HepG2 (cell line): ENCODE measurements around the gene CELF5. TPM values are rescaled to one million over a fixed set of nuclear protein-coding genes. Genes with fewer than 3 reads are reported as not detected.

Experiments
- CREB1 ChIP-seq, 2 experiments: fragments of 450-650 bp in 1 of 2; IDR thresholded peaks; 2 replicates each; pipeline ENCODE4 v1.6.1; 2016 to 2017; ENCODE audit warnings: control low read depth in 1 of 2, mild to moderate bottlenecking in 1 of 2, missing compliant biosample characterization in 1 of 2, missing genetic modification characterization in 1 of 2
- DMTF1 ChIP-seq: sonication (generic); formaldehyde crosslinking; IDR thresholded peaks from 2 replicates; pipeline ENCODE4 v1.4.0; 2020; ENCODE audit warnings: mild to moderate bottlenecking, missing genetic modification reagents
- HMGXB3 ChIP-seq: sonication (generic); formaldehyde crosslinking; IDR thresholded peaks from 2 replicates; pipeline ENCODE4 v1.4.0; 2020; ENCODE audit warnings: missing genetic modification reagents, borderline replicate concordance
- IRF2 ChIP-seq: IDR thresholded peaks from 2 replicates; pipeline ENCODE4 v1.6.1; 2018; ENCODE audit warnings: missing genetic modification reagents, missing compliant biosample characterization
- NR3C1 ChIP-seq: sonication (generic); formaldehyde crosslinking; IDR thresholded peaks from 2 replicates; pipeline ENCODE4 v1.4.0; 2020; ENCODE audit warnings: missing genetic modification reagents
- PHF8 ChIP-seq: sonication (generic); formaldehyde crosslinking; IDR thresholded peaks from 2 replicates; pipeline ENCODE4 v1.5.0; 2020; ENCODE audit warnings: missing genetic modification reagents
- SP5 ChIP-seq: IDR thresholded peaks from 2 replicates; pipeline ENCODE4 v1.6.1; 2016; ENCODE audit warnings: low read depth, borderline replicate concordance
- SRF ChIP-seq: IDR thresholded peaks from 2 replicates; pipeline ENCODE4 v1.6.1; 2011; ENCODE audit warnings: mild to moderate bottlenecking, low read depth, low read length, moderate library complexity
- UBTF ChIP-seq: sonication (generic); formaldehyde crosslinking; IDR thresholded peaks from 2 replicates; pipeline ENCODE4 v1.4.0; 2020; ENCODE audit warnings: mild to moderate bottlenecking, missing genetic modification reagents
- ZBTB1 ChIP-seq: sonication (generic); formaldehyde crosslinking; IDR thresholded peaks from 2 replicates; pipeline ENCODE4 v1.4.0; 2020; ENCODE audit warnings: missing genetic modification reagents, borderline replicate concordance
- ZBTB2 ChIP-seq: sonication (generic); formaldehyde crosslinking; IDR thresholded peaks from 2 replicates; pipeline ENCODE4 v1.8.0; 2022; ENCODE audit warnings: low read depth, missing genetic modification reagents
- ZNF124 ChIP-seq: sonication (generic); formaldehyde crosslinking; IDR thresholded peaks from 2 replicates; pipeline ENCODE4 v1.4.0; 2020; ENCODE audit warnings: missing genetic modification reagents
- ZNF276 ChIP-seq: sonication (generic); formaldehyde crosslinking; IDR thresholded peaks from 2 replicates; pipeline ENCODE4 v1.4.0; 2020; ENCODE audit warnings: mild to moderate bottlenecking, low read depth, missing genetic modification reagents
- ZNF619 ChIP-seq: sonication (generic); formaldehyde crosslinking; IDR thresholded peaks from 2 replicates; pipeline ENCODE4 v1.4.0; 2020; ENCODE audit warnings: mild to moderate bottlenecking, missing genetic modification reagents
- ZNF7 ChIP-seq: IDR thresholded peaks from 2 replicates; pipeline ENCODE4 v1.6.1; 2016; ENCODE audit warnings: missing biosample characterization, missing genetic modification reagents
- ZNF766 ChIP-seq: sonication (generic); formaldehyde crosslinking; IDR thresholded peaks from 2 replicates; pipeline ENCODE4 v1.5.0; 2020; ENCODE audit warnings: missing genetic modification reagents, borderline replicate concordance
- polyA plus RNA-seq, 8 experiments: library from polyadenylated mRNA; depleted of rRNA in 3 of 8; stranded (reverse) in 7 of 8; unstranded in 1 of 8; fragments of >200 nt; fragmentation: Illumina TruSeq in 4 of 8; extraction: Trizol in 4 of 8; gene quantifications; 2 replicates each; pipeline versions ENCODE4 v1.2.1 to v1.2.3, GENCODE V29; 2011 to 2016; ENCODE audit warnings: low read depth in 4 of 8, missing spikeins in 1 of 8, mixed read lengths in 1 of 8; ENCODE audit not compliant: insufficient read depth in 1 of 8
- total RNA-seq, 5 experiments: library from RNA; depleted of rRNA; stranded (reverse); fragments of >200 nt; fragmentation: Illumina TruSeq; extraction: Trizol; gene quantifications; 2 replicates each; pipeline ENCODE4 v1.2.3, GENCODE V29; 2016; ENCODE audit warnings: low read depth in 1 of 5

The CELF5 gene
- total and polyA plus RNA-seq, 2 of the 13 experiments (the other 11 are each of a cell fraction or from before 2014, with no cell fraction given) = 0.31 to 0.84 TPM

GRCh38 chr19:3284759-3285646, 60.5 kb downstream of the CELF5 start (continued):
- no peak for TF ChIP-seq HMGXB3 (CRISPR knock-in tag)
- TF ChIP-seq PHF8 (CRISPR knock-in tag) = no peak
- no peak for TF ChIP-seq ZNF7 (CRISPR knock-in tag)
- no peak for TF ChIP-seq NR3C1 (CRISPR knock-in tag)
- no peak for TF ChIP-seq DMTF1 (CRISPR knock-in tag)
- TF ChIP-seq SP5 (CRISPR knock-in tag) = peak; percentile 21; the same call in 1 of the 2 replicates
- TF ChIP-seq ZNF766 (CRISPR knock-in tag) = no peak
- TF ChIP-seq ZBTB2 (CRISPR knock-in tag) = no peak
- no peak for TF ChIP-seq ZNF124 (CRISPR knock-in tag)
- no peak for TF ChIP-seq SRF
- no peak for TF ChIP-seq IRF2 (CRISPR knock-in tag)
- TF ChIP-seq ZNF619 (CRISPR knock-in tag) = no peak
- no peak for TF ChIP-seq ZBTB1 (CRISPR knock-in tag)
- TF ChIP-seq CREB1 (IDR thresholded peaks at IDR 0.05) = no peak; the same call in 1 of the 2 replicates
- TF ChIP-seq CREB1 (CRISPR knock-in tag; IDR thresholded peaks at IDR 0.05) = peak; percentile 32; the same call in 1 of the 2 replicates
- TF ChIP-seq ZNF276 (CRISPR knock-in tag) = no peak
- TF ChIP-seq UBTF (CRISPR knock-in tag) = peak; percentile 64; the same call in 1 of the 2 replicates
